Calu3 (cell line): ENCODE results near the gene TMEM132D. TPM values are rescaled to one million over a fixed set of nuclear protein-coding genes. Genes with fewer than 3 reads are reported as not detected.

Experiments used
- BruUV-seq: library from RNA; stranded (reverse); fragments of 400-500 nt; replicated peaks from 2 replicates; lab custom pipeline; 2021; lab: Mats Ljungman, UMichigan
- CTCF ChIA-PET: fragments of 300-600 bp; sonication (Branson Sonifier 250); formaldehyde crosslinking; loops from one replicate; lab custom pipeline; 2022; ENCODE audit warnings: antibody characterized with exemption; lab: Charles Lee
- DNase-seq: peaks from one replicate; pipeline ENCODE4 v3.0.0; 2022
- H3K27ac Mint-ChIP-seq: one replicate; pipeline ENCODE4 v1.8.0; 2022; ENCODE audit warnings: mixed read lengths; ENCODE audit not compliant: unreplicated experiment
- H3K27me3 Mint-ChIP-seq: one replicate; pipeline ENCODE4 v1.8.0; 2022; ENCODE audit warnings: mixed read lengths; ENCODE audit not compliant: unreplicated experiment
- H3K36me3 Mint-ChIP-seq: one replicate; pipeline ENCODE4 v1.8.0; 2022; ENCODE audit warnings: mild to moderate bottlenecking, moderate library complexity, mixed read lengths; ENCODE audit not compliant: insufficient read depth, unreplicated experiment
- H3K4me1 Mint-ChIP-seq: one replicate; pipeline ENCODE4 v1.8.0; 2022; ENCODE audit warnings: mild to moderate bottlenecking, low read depth, mixed read lengths; ENCODE audit not compliant: unreplicated experiment
- H3K4me3 Mint-ChIP-seq: one replicate; pipeline ENCODE4 v1.8.0; 2022; ENCODE audit warnings: mild to moderate bottlenecking, low read depth, moderate library complexity, mixed read lengths; ENCODE audit not compliant: unreplicated experiment
- H3K9me3 Mint-ChIP-seq: one replicate; pipeline ENCODE4 v1.8.0; 2022; ENCODE audit warnings: low read depth, mixed read lengths; ENCODE audit not compliant: unreplicated experiment
- CTCF ChIP-seq: fragments of 200-600 bp; IDR thresholded peaks from one replicate; pipeline ENCODE4 v1.8.0; 2022; ENCODE audit warnings: antibody characterized with exemption; ENCODE audit not compliant: unreplicated experiment
- intact Hi-C: fragments of 100-400 bp; cut with micrococcal nuclease; formaldehyde crosslinking; loops from one replicate; pipeline ENCODE4 v1.10.0; 2022; ENCODE audit not compliant: unreplicated experiment
- total RNA-seq: library from RNA; stranded (reverse); gene quantifications from 2 replicates; pipeline ENCODE4 v1.2.3, GENCODE V29; 2022

TMEM132D gene
- total RNA-seq, 1 experiment from 2014 or later, result not detected

GRCh38 chr12:129629901-129630300 lies 273.9 kb downstream of the TMEM132D start:
- no peak for TF ChIP-seq CTCF
- H3K36me3 Mint-ChIP-seq, result no peaks in the 10 kb centered on the region
- H3K27me3 Mint-ChIP-seq, result no peaks in the 10 kb centered on the region
- H3K4me1 Mint-ChIP-seq, result no peaks in the 10 kb centered on the region
- no peak for DNase-seq
- H3K4me3 Mint-ChIP-seq, result no peak overlapping the region
- intact Hi-C loops, result no loop called here
- CTCF ChIA-PET, result no interaction called here
- no peak overlapping the region for H3K27ac Mint-ChIP-seq
- no TSS peak for BruUV-seq
- H3K9me3 Mint-ChIP-seq, result peaks cover 19% of the 10 kb centered on the region

GRCh38 chr12:129622566-129622965 lies 281.3 kb downstream of the TMEM132D start:
- Mint-ChIP-seq H3K9me3 (peaks cover 19% of the 10 kb centered on the region), H3K27me3 (no peaks in the 10 kb centered on the region), H3K27ac (no peak overlapping the region), H3K4me3 (no peak overlapping the region), H3K4me1 (no peaks in the 10 kb centered on the region), H3K36me3 (no peaks in the 10 kb centered on the region)
- intact Hi-C loops, result no loop called here
- no TSS peak for BruUV-seq
- CTCF ChIA-PET, result no interaction called here
- no peak for DNase-seq
- TF ChIP-seq CTCF, result no peak

- CTCF ChIA-PET, result no interaction called here
- Mint-ChIP-seq H3K27me3 (no peaks in the 10 kb centered on the region), H3K27ac (no peak overlapping the region), H3K36me3 (no peaks in the 10 kb centered on the region), H3K9me3 (peaks cover 27% of the 10 kb centered on the region), H3K4me1 (no peaks in the 10 kb centered on the region), H3K4me3 (no peak overlapping the region)
- intact Hi-C loops, result no loop called here
- no TSS peak for BruUV-seq
- no peak for DNase-seq
- TF ChIP-seq CTCF, result no peak
These were observed 284.6 kb downstream of the TMEM132D start for GRCh38 chr12:129619271-129619670.

- no TSS peak for BruUV-seq
- Mint-ChIP-seq H3K4me1 (no peaks in the 10 kb centered on the region), H3K27me3 (no peaks in the 10 kb centered on the region), H3K9me3 (peaks cover 27% of the 10 kb centered on the region), H3K36me3 (no peaks in the 10 kb centered on the region), H3K4me3 (no peak overlapping the region), H3K27ac (no peak overlapping the region)
- no peak for TF ChIP-seq CTCF
- CTCF ChIA-PET, result no interaction called here
- DNase-seq, result no peak
- intact Hi-C loops, result no loop called here
These were observed 286.0 kb downstream of the TMEM132D start for GRCh38 chr12:129617849-129618248.
